Measurements from ENCODE around the gene SEC24B.

GRCh38 chr4:109429545-109429944 lies 4.1 kb upstream of the SEC24B start:
- no peak for TF ChIP-seq REST (IDR thresholded peaks at IDR 0.05; ENCODE audit: low read depth)
- no peak for TF ChIP-seq TAF1 (IDR thresholded peaks at IDR 0.05; ENCODE audit: low read depth)
- no peak for TF ChIP-seq RAD21 (IDR thresholded peaks at IDR 0.05; ENCODE audit: low read depth)
- no peak for TF ChIP-seq MAX (IDR thresholded peaks at IDR 0.05)
- no peak for TF ChIP-seq EGR1 (IDR thresholded peaks at IDR 0.05)
- no peak for TF ChIP-seq CREB1 (IDR thresholded peaks at IDR 0.05; ENCODE audit: low read depth)

All from Ishikawa (cell line).